Panc1 (cell line): ENCODE measurements around the gene ARHGAP33. TPM values are rescaled to one million over a fixed set of nuclear protein-coding genes. Genes with fewer than 3 reads are reported as not detected.

Experiments
- ATAC-seq: fragments of 200-7000 bp; cut with Tn5 transposase; 2 replicates; pipeline ENCODE4 v1.9.1; 2020; ENCODE audit warnings: mild to moderate bottlenecking, moderate library complexity
- BruUV-seq: library from RNA; stranded (reverse); fragments of 400-500 nt; replicated peaks from 2 replicates; lab custom pipeline; 2021; lab: Mats Ljungman, UMichigan
- CTCF ChIA-PET: fragments of 300-600 bp; sonication (Branson Sonifier 250); formaldehyde crosslinking; loops from one replicate; lab custom pipeline; 2022; ENCODE audit warnings: antibody characterized with exemption; lab: Charles Lee
- POLR2A ChIA-PET: fragments of 300-600 bp; sonication (Branson Sonifier 250); formaldehyde crosslinking; loops from one replicate; lab custom pipeline; 2022; ENCODE audit warnings: antibody characterized with exemption; lab: Charles Lee
- DNase-seq: peaks from one replicate; pipeline ENCODE4 v3.0.0-alpha.2; 2010; ENCODE audit warnings: low read depth, low spot score
- H3K27ac ChIP-seq: 2 replicates; pipeline ENCODE4 v1.5.1; 2011; ENCODE audit warnings: mild to moderate bottlenecking, low read length, inconsistent platforms
- H3K27me3 ChIP-seq: fragments of 200-500 bp; sonication (Bioruptor generic); 2 replicates; pipeline ENCODE4 v1.6.0; 2014; ENCODE audit warnings: low read length, inconsistent platforms; ENCODE audit not compliant: control insufficient read depth, insufficient read depth
- H3K36me3 ChIP-seq: fragments of 200-500 bp; sonication (Bioruptor generic); 2 replicates; pipeline ENCODE4 v1.5.1; 2014; ENCODE audit warnings: inconsistent platforms, mild to moderate bottlenecking, low read length, moderate library complexity; ENCODE audit not compliant: control insufficient read depth, insufficient read depth
- H3K4me1 ChIP-seq: 2 replicates; pipeline ENCODE4 v1.5.1; 2011; ENCODE audit warnings: inconsistent platforms, mild to moderate bottlenecking, low read length, moderate library complexity; ENCODE audit not compliant: control insufficient read depth, insufficient read depth
- H3K4me3 ChIP-seq, 2 experiments: 2 replicates each; pipeline ENCODE4 v1.5.1; 2011 to 2012; ENCODE audit warnings: low read depth in 2 of 2, low read length in 2 of 2, mild to moderate bottlenecking in 2 of 2, inconsistent platforms in 1 of 2, moderate library complexity in 1 of 2
- H3K9me3 ChIP-seq: fragments of 200-500 bp; sonication (Bioruptor generic); 2 replicates; pipeline ENCODE4 v1.5.1; 2014; ENCODE audit warnings: low read depth, mild to moderate bottlenecking, inconsistent platforms, low read length, moderate library complexity; ENCODE audit not compliant: control insufficient read depth, insufficient read depth
- CTCF ChIP-seq: fragments of 450-650 bp; IDR thresholded peaks from 2 replicates; pipeline ENCODE4 v1.5.1; 2017; ENCODE audit warnings: mild to moderate bottlenecking
- POLR2AphosphoS5 ChIP-seq: IDR thresholded peaks from 2 replicates; pipeline ENCODE4 v1.6.1; 2012; ENCODE audit warnings: mild to moderate bottlenecking, low read depth, low read length, moderate library complexity
- REST ChIP-seq, 2 experiments: IDR thresholded peaks; 2 replicates each; pipeline ENCODE4 v1.6.1; 2011 to 2012; ENCODE audit warnings: low read depth in 2 of 2, control low read depth in 1 of 2, low read length in 1 of 2, mild to moderate bottlenecking in 1 of 2, moderate library complexity in 1 of 2; ENCODE audit not compliant: insufficient read depth in 1 of 2
- SIN3A ChIP-seq: IDR thresholded peaks from 2 replicates; pipeline ENCODE4 v1.6.1; 2012; ENCODE audit warnings: low read depth, mild to moderate bottlenecking, low read length, moderate library complexity, borderline replicate concordance; ENCODE audit not compliant: insufficient read depth
- TCF7L2 ChIP-seq: IDR thresholded peaks from 2 replicates; pipeline ENCODE4 v1.6.1; 2011; ENCODE audit warnings: mild to moderate bottlenecking, low read depth, low read length, inconsistent platforms
- in situ Hi-C: cut with HindIII; loops from 2 replicates; pipeline ENCODE4 v1.10.0; 2016; ENCODE audit warnings: low sequenced_read_pairs, low pct_unique_long_range_greater_than_20kb
- intact Hi-C: fragments of 100-400 bp; cut with micrococcal nuclease; formaldehyde crosslinking; loops from one replicate; pipeline ENCODE4 v1.10.0; 2022; ENCODE audit not compliant: unreplicated experiment
- total RNA-seq: library from RNA; stranded (reverse); gene quantifications from one replicate; pipeline ENCODE4 v1.2.1, GENCODE V29; 2021; ENCODE audit not compliant: unreplicated experiment

The ARHGAP33 gene
- total RNA-seq, 1 experiment from 2014 or later: 35.8 TPM

GRCh38 chr19:35775046-35775297 lies 392 bp upstream of the ARHGAP33 start:
- Histone ChIP-seq H3K4me3 (peak overlapping the region; percentile 54 to 65), H3K27me3 (no peaks in the 10 kb centered on the region), H3K36me3 (no peaks in the 10 kb centered on the region), H3K4me1 (peaks cover 11% of the 10 kb centered on the region; the same call in 1 of the 2 replicates), H3K27ac (0 out of 2 replicates have a peak overlapping the region, but pooled peaks have one; percentile 1), H3K9me3 (no peaks in the 10 kb centered on the region)
- no peak for TF ChIP-seq TCF7L2
- TF ChIP-seq REST (IDR thresholded peaks at IDR 0.05; ENCODE audit: insufficient read depth in 1 of 2, low read depth in 2 of 2, low read length in 1 of 2): no peak
- TF ChIP-seq SIN3A: no peak
- TF ChIP-seq POLR2AphosphoS5: no peak
- no peak for TF ChIP-seq CTCF
- peak; percentile 19 for ATAC-seq
- CTCF ChIA-PET: no interaction called here
- in situ Hi-C loops (no loop called here), intact Hi-C loops (no loop called here)
- BruUV-seq: no TSS peak
- DNase-seq: no peak
- POLR2A ChIA-PET: no interaction called here

- BruUV-seq: no TSS peak
- ATAC-seq (no peak), DNase-seq (no peak)
- Histone ChIP-seq H3K4me1 (peaks cover 11% of the 10 kb centered on the region; the same call in 1 of the 2 replicates), H3K4me3 (peak overlapping the region; percentile 54 to 65), H3K36me3 (no peaks in the 10 kb centered on the region), H3K27ac (peak overlapping the region; percentile 24; the same call in 1 of the 2 replicates), H3K27me3 (no peaks in the 10 kb centered on the region), H3K9me3 (no peaks in the 10 kb centered on the region)
- in situ Hi-C loops (no loop called here), intact Hi-C loops (no loop called here)
- CTCF ChIA-PET: interaction anchor here (0.5 kb wide), 1 partner anchor 82 kb away, joined by 4 read pairs; no protein-coding TSS in a partner anchor
- POLR2A ChIA-PET: interaction anchor here (0.6 kb wide), 1 partner anchor 32 kb away, joined by 9 read pairs; no protein-coding TSS in a partner anchor
- TF ChIP-seq REST (IDR thresholded peaks at IDR 0.05; ENCODE audit: insufficient read depth in 1 of 2, low read depth in 2 of 2, low read length in 1 of 2) (no peak), CTCF (no peak), TCF7L2 (no peak), POLR2AphosphoS5 (no peak), SIN3A (no peak)
Observed at GRCh38 chr19:35776102-35776788, 881 bp downstream of the ARHGAP33 start.
